ENCODE data around the gene SIK3. TPM values are rescaled to one million over a fixed set of nuclear protein-coding genes. Genes with fewer than 3 reads are reported as not detected.

SIK3 gene
- total and polyA plus RNA-seq, 2 donors (not counting 3 experiments of a cell fraction or from before 2014, with no cell fraction given), result 10.3 to 21.3 TPM

GRCh38 chr11:116910378-116910777 is 187.8 kb downstream of the SIK3 start:
- POLR2A ChIA-PET, result no interaction called here
- DNase-seq (ENCODE audit: low read depth, low spot score), result no peak
- intact Hi-C loops (cut with micrococcal nuclease), result no loop called here

More at GRCh38 chr11:116910378-116910777, 187.8 kb downstream of the SIK3 start:
- no TSS peak for BruUV-seq (replicated peaks)
- H3K27ac ChIP-seq (ENCODE audit: insufficient read depth, low read depth, low read length), result no peak overlapping the region
- H3K4me2 ChIP-seq (ENCODE audit: insufficient read depth, low read length), result no peak overlapping the region
- no peaks in the 10 kb centered on the region for H3K9me1 ChIP-seq (replicated peaks; ENCODE audit: control insufficient read depth, extremely low read depth, insufficient read depth, low read length)
- no peaks in the 10 kb centered on the region for H3K27me3 ChIP-seq (ENCODE audit: control insufficient read depth in 2 of 2, insufficient read depth in 2 of 2, low read length in 2 of 2)
- no peak overlapping the region for H2AFZ ChIP-seq (ENCODE audit: low read depth, low read length)
- H3K9me3 ChIP-seq (replicated peaks; ENCODE audit: control insufficient read depth, insufficient read depth, low read length), result no peaks in the 10 kb centered on the region
- CTCF ChIA-PET, result interaction anchor here (1.0 to 1.9 kb wide), 3 partner anchors 9 to 188 kb away, joined by 4 read pairs; partner anchors contain the start of genes APOA5 and SIK3
- H3K4me3 ChIP-seq (replicated peaks in 1 of 3; ENCODE audit: insufficient read depth in 1 of 3, low read depth in 1 of 3, low read length in 3 of 3), result no peak overlapping the region
- dilution Hi-C loops (cut with MboI; ENCODE audit: extremely low pct_ligation_motif_present, low sequenced_read_pairs), result no loop called here
- no peaks in the 10 kb centered on the region for H4K20me1 ChIP-seq (replicated peaks; ENCODE audit: control insufficient read depth, extremely low read depth, insufficient read depth, low read length)
- no peaks in the 10 kb centered on the region for H3K79me2 ChIP-seq (ENCODE audit: control insufficient read depth, insufficient read depth, low read length)
- H3K36me3 ChIP-seq (ENCODE audit: control insufficient read depth in 2 of 2, extremely low read depth in 1 of 2, insufficient read depth in 2 of 2, low read length in 2 of 2), result no peaks in the 10 kb centered on the region
- H3K9ac ChIP-seq (replicated peaks; ENCODE audit: extremely low read depth, insufficient read depth, low read length), result no peak overlapping the region
- no peaks in the 10 kb centered on the region for H3K4me1 ChIP-seq (ENCODE audit: control insufficient read depth, extremely low read depth, insufficient read depth, low read length)
- TF ChIP-seq EZH2 (IDR thresholded peaks at IDR 0.05; ENCODE audit: borderline replicate concordance, low read depth, low read length, severe bottlenecking) (no peak), POLR2A (IDR thresholded peaks at IDR 0.05; ENCODE audit: low read depth, low read length) (no peak), JUN (IDR thresholded peaks at IDR 0.05; ENCODE audit: borderline replicate concordance, insufficient read depth, insufficient read length, low read depth) (no peak), MYC (IDR thresholded peaks at IDR 0.05; ENCODE audit: low read depth, low read length) (no peak), MAX (IDR thresholded peaks at IDR 0.05; ENCODE audit: insufficient read depth, insufficient read length) (no peak), GATA2 (IDR thresholded peaks at IDR 0.05; ENCODE audit: insufficient read depth, insufficient read length, low read depth, low read length) (no peak), POLR2AphosphoS5 (IDR thresholded peaks at IDR 0.05; ENCODE audit: insufficient read depth, low read depth, low read length) (no peak), CTCF (IDR thresholded peaks at IDR 0.05; ENCODE audit: extremely low read depth in 1 of 2, insufficient read depth in 1 of 2, low read depth in 1 of 2, low read length in 2 of 2) (no peak), FOS (IDR thresholded peaks at IDR 0.05; ENCODE audit: borderline replicate concordance, insufficient read depth, low read length) (no peak)
- no peak for FAIRE-seq

Measured in endothelial cell of umbilical vein (primary cell).